Activated T-cell treated with anti-CD3 and anti-CD28 coated beads for 1 hour (primary cell): ENCODE measurements around the gene SLC2A11.

ENCODE experiments used
- DNase-seq: peaks from one replicate; pipeline ENCODE4 v3.0.0-alpha.2; 2020; ENCODE audit warnings: low read depth

The SLC2A11 gene, protein sequence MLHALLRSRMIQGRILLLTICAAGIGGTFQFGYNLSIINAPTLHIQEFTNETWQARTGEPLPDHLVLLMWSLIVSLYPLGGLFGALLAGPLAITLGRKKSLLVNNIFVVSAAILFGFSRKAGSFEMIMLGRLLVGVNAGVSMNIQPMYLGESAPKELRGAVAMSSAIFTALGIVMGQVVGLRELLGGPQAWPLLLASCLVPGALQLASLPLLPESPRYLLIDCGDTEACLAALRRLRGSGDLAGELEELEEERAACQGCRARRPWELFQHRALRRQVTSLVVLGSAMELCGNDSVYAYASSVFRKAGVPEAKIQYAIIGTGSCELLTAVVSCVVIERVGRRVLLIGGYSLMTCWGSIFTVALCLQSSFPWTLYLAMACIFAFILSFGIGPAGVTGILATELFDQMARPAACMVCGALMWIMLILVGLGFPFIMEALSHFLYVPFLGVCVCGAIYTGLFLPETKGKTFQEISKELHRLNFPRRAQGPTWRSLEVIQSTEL

DNA sequence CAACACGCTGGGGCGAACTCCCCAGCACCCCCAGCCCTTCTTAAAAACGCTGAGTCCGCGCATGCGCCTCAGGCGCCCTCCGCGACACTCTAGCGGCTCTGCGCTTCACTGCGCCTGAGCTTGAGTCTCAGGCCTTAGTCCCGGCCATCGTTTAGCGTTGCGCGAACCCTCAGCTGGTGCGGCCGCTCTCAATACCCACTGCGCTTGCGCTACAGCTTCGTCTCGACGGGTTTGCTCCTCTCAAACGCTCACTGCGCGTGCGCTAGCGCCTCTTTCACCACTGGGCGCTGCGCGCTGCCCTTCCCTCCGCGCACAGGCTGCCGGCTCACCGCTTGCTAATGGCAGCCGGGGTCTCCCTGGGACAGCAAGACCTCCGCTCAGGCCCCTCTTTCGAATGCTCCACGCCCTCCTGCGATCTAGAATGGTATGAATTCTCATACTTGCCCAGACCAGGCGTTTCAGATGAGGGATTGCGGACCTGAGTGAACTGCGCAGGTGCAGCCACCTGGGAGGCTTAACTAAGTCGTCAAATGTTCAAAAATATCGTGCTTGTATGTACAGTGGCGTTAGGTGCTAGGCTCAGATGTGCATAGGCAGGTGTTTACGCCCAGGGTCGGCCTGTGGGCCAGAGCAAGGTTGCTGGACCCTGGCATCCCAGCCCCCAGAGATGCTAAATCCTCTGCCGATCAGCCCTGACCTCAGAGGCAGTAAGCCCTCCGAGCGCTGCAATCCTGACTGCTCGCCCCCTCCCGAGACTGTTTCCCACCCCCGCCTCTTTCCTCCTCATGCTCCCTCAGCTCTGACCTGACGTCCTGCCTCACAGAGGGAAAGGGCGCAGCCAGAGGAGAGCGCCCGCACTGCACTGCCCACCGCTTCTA lies at the start of gene SLC2A11:
SLC2A11 (plus strand) TSS at position 270 of the 878 bp plus-strand sequence; CDS start at position 395, 125 bp downstream.
- DNase-seq, result peak; percentile 88

DNA sequence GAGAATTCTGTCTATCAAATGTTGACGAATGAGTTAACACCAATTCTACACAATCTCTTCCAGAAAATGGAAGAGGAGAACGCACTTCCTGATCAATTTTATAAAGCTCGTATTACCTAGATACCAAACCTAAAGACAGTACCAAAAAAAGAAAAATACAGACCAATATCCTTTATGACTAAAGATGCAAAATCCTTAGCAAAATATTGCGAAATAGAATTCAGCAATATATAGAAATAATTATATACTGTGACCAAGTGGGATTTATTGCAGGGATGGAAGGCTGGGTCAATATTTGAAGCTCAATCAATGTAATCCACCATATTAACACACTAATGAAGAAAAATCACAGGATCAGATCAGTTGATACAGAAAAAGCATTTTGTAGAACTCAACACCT lies 45.3 kb upstream of the SLC2A11 start:
- no peak for DNase-seq

GRCh38 chr22:23815541-23816155 lies 42.0 kb upstream of the SLC2A11 start:
- no peak for DNase-seq

DNA sequence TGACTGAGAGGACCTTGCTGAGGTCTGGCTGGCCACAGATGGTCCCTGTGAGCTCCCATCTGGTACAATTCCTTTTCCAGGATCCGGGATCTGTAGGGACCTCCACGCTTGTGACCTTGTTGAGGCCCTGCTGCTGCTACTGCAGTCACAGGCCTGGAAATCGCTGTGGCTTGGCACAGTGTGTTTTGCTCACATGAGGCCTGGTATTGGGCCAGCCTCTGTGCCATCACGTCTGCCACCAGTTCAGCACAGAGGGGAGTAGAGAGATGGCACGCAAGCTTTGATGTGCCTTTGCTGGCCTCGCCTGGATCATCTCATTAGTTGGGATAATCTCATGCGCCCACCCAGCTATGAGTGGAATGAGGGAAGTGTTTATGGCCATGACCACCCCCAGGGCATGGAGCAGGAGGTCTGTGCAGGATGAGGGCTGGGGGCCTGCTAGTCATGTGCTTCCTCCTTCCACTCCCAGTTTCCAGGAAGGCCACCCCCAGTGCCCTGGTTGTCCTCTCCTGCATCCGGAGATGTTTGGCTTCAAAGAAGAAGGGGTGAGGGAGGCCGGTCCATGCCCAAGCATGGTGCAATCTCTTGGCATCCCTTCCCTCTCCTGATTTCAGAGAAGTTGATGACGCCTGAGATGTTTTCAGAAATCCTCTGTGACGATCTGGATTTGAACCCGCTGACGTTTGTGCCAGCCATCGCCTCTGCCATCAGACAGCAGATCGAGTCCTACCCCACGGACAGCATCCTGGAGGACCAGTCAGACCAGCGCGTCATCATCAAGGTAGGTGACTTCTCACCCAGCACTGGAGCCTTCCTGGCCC lies 41.3 kb upstream of the SLC2A11 start:
- no peak for DNase-seq

DNA sequence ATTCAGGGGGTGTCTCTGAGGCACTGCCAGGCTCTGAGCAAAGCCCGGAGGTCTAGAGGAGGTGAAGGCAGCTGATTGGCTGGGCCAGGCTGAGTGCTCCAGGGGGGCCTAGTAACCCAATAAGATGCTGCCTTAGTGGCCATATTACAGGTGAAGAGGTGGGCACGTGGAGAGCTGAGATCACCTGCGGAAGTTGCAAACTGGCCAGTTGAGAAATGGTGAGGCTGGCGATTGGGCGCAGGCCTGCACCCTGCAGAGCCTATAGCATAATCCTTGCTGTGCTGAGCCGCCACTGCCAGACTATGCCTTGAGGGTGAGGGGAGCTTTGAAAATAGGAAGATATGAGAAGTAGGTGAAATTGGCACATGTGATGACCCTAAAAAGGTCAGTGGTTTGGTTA lies 40.5 kb upstream of the SLC2A11 start:
- DNase-seq, result no peak

DNA sequence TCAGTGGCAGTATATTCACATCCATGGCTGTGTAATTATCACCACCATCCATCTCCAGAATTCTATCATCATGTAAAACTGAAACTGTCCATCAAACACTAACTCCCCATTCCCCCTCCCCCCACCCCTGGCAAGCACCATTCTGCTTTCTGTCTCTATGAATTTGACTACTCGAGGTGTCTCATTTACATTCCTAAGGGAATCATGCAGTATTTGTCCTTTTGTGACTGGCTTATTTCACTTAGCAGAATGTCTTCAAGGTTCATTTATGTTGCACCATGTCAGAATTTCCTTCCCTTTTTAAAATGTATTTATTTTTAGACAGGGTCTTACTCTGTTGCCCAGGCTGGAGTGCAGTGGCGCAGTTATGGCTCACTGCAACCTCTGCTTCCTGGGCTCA lies 39.1 kb upstream of the SLC2A11 start:
- DNase-seq, result no peak

- no peak for DNase-seq
Observed at GRCh38 chr22:23820748-23821211, 36.9 kb upstream of the SLC2A11 start.

GRCh38 chr22:23822101-23822671 lies 35.5 kb upstream of the SLC2A11 start:
- DNase-seq, result no peak

- no peak for DNase-seq
Observed at GRCh38 chr22:23823331-23823791, 34.3 kb upstream of the SLC2A11 start.

DNA sequence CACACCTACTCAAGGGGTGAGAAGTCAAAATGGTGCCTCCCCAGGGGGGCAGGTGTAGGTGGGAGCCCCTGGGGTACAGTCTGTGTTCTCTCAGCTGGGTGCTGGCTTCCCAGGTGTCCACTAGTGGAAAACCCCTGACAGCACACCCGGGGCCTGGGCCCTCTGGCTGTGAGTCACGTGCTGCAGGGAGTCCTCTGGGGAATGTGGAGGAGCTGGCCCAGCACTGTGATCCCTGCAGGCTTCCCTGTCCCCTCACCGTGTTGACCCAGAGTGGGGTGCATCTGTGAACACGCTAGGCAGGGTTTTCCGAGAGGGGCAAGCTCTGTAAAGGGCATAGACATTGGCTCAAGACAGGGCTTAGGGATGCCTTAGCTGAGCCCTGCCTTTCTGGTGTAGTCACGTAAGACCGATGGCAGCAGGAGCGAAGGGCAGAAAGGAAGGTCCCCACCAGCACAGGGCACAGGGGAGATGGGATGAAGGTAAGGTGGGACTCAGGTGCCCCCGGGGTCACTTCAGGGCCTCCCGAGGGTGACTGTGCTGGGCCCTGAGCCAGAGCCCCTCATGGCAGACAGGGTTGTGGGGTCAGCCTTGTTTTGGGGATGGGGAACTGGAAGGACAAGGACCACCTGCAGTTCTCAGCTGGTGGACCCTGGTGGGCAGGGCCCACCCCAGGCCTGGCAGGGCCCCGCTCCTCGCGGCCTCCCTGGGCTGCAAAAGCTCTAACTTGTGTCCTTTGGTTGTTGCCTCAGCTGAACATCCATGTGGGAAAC lies 33.0 kb upstream of the SLC2A11 start:
- DNase-seq, result no peak

DNA sequence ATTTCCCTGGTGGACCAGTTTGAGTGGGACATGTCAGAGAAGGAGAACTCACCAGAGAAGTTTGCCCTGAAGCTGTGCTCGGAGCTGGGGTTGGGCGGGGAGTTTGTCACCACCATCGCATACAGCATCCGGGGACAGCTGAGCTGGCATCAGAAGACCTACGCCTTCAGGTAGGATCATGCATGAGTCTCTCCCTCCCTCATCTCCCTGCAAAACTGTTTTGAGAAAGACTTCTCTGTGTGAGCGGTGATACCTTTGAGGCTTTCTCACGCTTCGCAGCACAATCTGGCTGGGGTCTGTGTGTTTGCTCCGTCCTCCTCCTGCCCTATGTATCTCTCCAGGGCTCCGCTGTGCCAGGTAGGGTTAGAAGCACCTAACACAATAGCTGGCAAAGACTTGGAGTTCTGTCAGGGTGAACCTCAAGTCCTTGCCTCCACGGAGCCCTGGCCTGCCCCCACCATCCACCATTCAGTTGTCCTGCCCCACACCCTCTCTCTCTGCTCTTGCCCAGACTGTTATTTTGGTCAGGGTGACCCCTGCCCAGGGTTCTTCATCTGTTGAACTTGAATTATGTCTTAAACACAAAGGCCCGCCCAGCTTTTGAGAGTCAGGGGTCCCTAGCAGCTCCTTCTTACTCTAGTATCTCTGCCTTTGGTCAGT lies 32.3 kb upstream of the SLC2A11 start:
- DNase-seq, result no peak

DNA sequence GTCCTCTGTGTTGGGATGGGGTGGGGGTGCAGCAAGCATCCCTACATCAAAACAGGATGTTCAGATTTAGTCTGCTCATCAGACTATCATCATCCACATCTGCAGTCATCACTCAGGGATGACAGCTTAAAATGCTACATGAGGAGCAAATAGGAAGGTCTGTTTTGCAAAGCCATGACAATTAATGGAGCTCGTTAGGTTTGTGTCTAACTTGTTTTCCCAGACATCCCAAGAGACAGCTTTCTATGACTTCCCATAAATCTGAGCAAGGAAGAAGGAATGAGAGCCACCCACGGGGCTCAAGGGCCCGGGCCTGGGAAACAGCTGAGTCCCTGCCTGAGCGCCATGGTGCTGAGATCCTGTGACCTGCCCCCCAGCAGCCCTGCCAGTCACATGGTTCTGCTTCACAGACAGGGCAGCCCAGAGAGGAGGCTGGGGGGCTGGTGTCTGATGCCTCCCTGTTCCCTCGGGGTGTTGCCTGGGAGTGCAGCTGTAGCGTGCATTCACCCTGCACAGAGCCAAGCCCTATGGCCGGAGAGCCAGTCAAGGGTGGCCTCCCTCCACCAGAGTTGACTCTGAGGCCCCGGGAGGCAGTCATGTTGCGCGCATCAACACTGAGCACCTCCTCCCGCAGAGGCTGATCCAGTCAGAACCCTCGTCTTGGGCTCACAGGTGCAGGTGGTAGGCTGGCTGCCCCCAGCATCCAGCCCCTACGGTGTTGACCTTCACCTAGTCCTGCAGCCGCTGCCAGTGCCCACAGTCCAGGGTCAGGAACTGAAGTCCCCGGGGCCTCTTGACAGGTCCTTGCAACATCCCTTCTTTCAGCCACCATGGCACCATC lies 30.9 kb upstream of the SLC2A11 start:
- no peak for DNase-seq

- DNase-seq, result no peak
Observed at GRCh38 chr22:23827351-23827995, 30.2 kb upstream of the SLC2A11 start.

- no peak for DNase-seq
Observed at GRCh38 chr22:23828800-23829680, 28.6 kb upstream of the SLC2A11 start.

GRCh38 chr22:23829845-23830372 lies 27.8 kb upstream of the SLC2A11 start:
- DNase-seq, result no peak

GRCh38 chr22:23831261-23831660 lies 26.4 kb upstream of the SLC2A11 start:
- no peak for DNase-seq

DNA sequence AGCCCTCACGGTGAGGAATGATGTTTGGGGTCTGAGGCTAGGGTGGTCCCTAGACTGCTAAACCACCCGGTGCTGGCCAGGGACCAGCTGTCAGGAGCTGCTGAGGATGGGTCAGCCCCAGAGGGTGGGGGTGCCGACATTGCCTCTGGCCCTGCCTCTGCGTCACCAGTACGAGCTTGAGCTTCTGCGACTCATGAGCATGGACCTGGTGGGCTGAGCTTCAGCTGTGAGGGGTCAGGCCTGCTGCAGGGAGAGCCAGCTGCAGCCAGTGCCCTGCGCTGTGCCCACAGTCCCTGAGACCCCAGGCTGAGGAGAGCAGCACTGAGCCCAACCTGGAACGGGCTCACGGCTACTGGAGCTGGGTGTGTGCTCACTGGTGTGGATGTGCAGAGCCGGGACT lies 25.9 kb upstream of the SLC2A11 start:
- no peak for DNase-seq
